SK-N-SH (cell line): ENCODE results near the gene UHMK1.

Experiments
- CTCF ChIP-seq: fragments of 200-600 bp; sonication (generic); IDR thresholded peaks from 2 replicates; pipeline ENCODE4 v1.6.1; 2017; ENCODE audit warnings: antibody characterized with exemption, mild to moderate bottlenecking, moderate library complexity
- PBX3 ChIP-seq: IDR thresholded peaks from 2 replicates; pipeline ENCODE4; 2012
- POLR2AphosphoS5 ChIP-seq: IDR thresholded peaks from 2 replicates; pipeline ENCODE4 v1.6.1; 2012; ENCODE audit warnings: low read depth, low read length
- RAD21 ChIP-seq: IDR thresholded peaks from 2 replicates; pipeline ENCODE4 v1.6.1; 2012; ENCODE audit warnings: mild to moderate bottlenecking, low read length
- REST ChIP-seq: IDR thresholded peaks from 2 replicates; pipeline ENCODE4 v1.6.1; 2012; ENCODE audit warnings: mild to moderate bottlenecking, low read depth, low read length, moderate library complexity
- RFX5 ChIP-seq: IDR thresholded peaks from 2 replicates; pipeline ENCODE4 v1.6.1; 2012; ENCODE audit warnings: mild to moderate bottlenecking, improper control_type of control experiment, low read length
- SMC3 ChIP-seq: IDR thresholded peaks from 2 replicates; pipeline ENCODE4 v1.6.1; 2012; ENCODE audit warnings: low read depth, low read length, improper control_type of control experiment
- TCF12 ChIP-seq: IDR thresholded peaks from 2 replicates; pipeline ENCODE4 v1.4.0; 2012
- TEAD4 ChIP-seq: IDR thresholded peaks from 2 replicates; pipeline ENCODE4 v1.4.0; 2012; ENCODE audit warnings: mild to moderate bottlenecking, borderline replicate concordance; ENCODE audit not compliant: insufficient read depth

- TF ChIP-seq REST (no peak), CTCF (no peak), PBX3 (no peak), RAD21 (no peak), SMC3 (no peak), TEAD4 (no peak), RFX5 (no peak), TCF12 (no peak), POLR2AphosphoS5 (no peak)
These were observed 22.5 kb upstream of the UHMK1 start for GRCh38 chr1:162475089-162475488.
